B cell (primary cell): ENCODE results near the gene TMBIM1. TPM values are rescaled to one million over a fixed set of nuclear protein-coding genes. Genes with fewer than 3 reads are reported as not detected.

Source experiments
- ATAC-seq: fragments of 200-7000 bp; cut with Tn5 transposase; one replicate; pipeline ENCODE4 v1.10.0; 2021; ENCODE audit warnings: low read depth, mild to moderate bottlenecking, moderate number of reproducible peaks, moderate library complexity
- CTCF ChIA-PET: fragments of 350-600 bp; sonication (Branson Sonifier 250); formaldehyde crosslinking; loops from one replicate; lab custom pipeline; 2021; ENCODE audit warnings: antibody characterized with exemption, inconsistent platforms; lab: Charles Lee
- POLR2A ChIA-PET: fragments of 350-600 bp; sonication (Branson Sonifier 250); formaldehyde crosslinking; loops from one replicate; lab custom pipeline; 2021; ENCODE audit warnings: antibody characterized with exemption; lab: Charles Lee
- DNase-seq: peaks from one replicate; pipeline ENCODE4 v3.0.0; 2013
- H2AFZ ChIP-seq: 2 replicates; pipeline ENCODE4 v1.6.1; 2012; ENCODE audit warnings: mild to moderate bottlenecking, low read depth, low read length; ENCODE audit not compliant: insufficient read depth, poor library complexity, severe bottlenecking
- H3K27ac ChIP-seq, 2 donors: 1 replicate in 1 of 2; 2 replicates in 1 of 2; pipeline ENCODE4 v1.5.1; 2012 to 2013; ENCODE audit warnings: low read length in 2 of 2, mild to moderate bottlenecking in 2 of 2, moderate library complexity in 1 of 2
- H3K27me3 ChIP-seq, 4 experiments: fragments of 200-600 bp in 1 of 4; sonication (generic) in 1 of 4; replicated peaks in 1 of 4; 1 replicate in 2 of 4; 2 replicates in 2 of 4; pipeline versions ENCODE4 v1.6.1 to v1.7.0; 2013 to 2016; ENCODE audit warnings: low read length in 3 of 4, mild to moderate bottlenecking in 2 of 4, mixed read lengths in 1 of 4, moderate library complexity in 1 of 4; ENCODE audit not compliant: insufficient read depth in 4 of 4, control insufficient read depth in 3 of 4; ENCODE audit errors: control extremely low read depth in 1 of 4
- H3K36me3 ChIP-seq, 2 experiments: replicated peaks in 1 of 2; 1 replicate in 1 of 2; 2 replicates in 1 of 2; pipeline versions ENCODE4 v1.6.1 to v1.7.1; 2013; ENCODE audit warnings: low read length in 1 of 2; ENCODE audit not compliant: insufficient read depth in 2 of 2, control insufficient read depth in 1 of 2; ENCODE audit errors: control extremely low read depth in 1 of 2, extremely low read depth in 1 of 2
- H3K4me1 ChIP-seq, 2 donors: fragments of 200-600 bp in 1 of 2; sonication (generic) in 1 of 2; 1 replicate in 1 of 2; 2 replicates in 1 of 2; pipeline versions ENCODE4 v1.5.1 to v1.6.1; 2013 to 2017; ENCODE audit warnings: low read length in 2 of 2; ENCODE audit not compliant: control insufficient read depth in 2 of 2, insufficient read depth in 2 of 2
- H3K4me2 ChIP-seq: replicated peaks from 2 replicates; pipeline ENCODE3; 2012; ENCODE audit warnings: mild to moderate bottlenecking, low read depth, low read length; ENCODE audit not compliant: poor library complexity, severe bottlenecking
- H3K4me3 ChIP-seq, 5 experiments: fragments of 200-600 bp in 1 of 5; sonication (generic) in 1 of 5; 1 replicate in 3 of 5; 2 replicates in 2 of 5; pipeline versions ENCODE4 v1.5.1 to v1.7.0; 2011 to 2016; ENCODE audit warnings: low read length in 4 of 5, mild to moderate bottlenecking in 4 of 5, low read depth in 2 of 5, control low read depth in 1 of 5, moderate library complexity in 1 of 5; ENCODE audit not compliant: insufficient read depth in 1 of 5; ENCODE audit errors: control extremely low read depth in 1 of 5, extremely low read depth in 1 of 5
- H3K79me2 ChIP-seq: fragments of 200-600 bp; sonication (generic); one replicate; pipeline ENCODE4 v1.6.0; 2016; ENCODE audit warnings: low read length; ENCODE audit not compliant: control insufficient read depth, insufficient read depth
- H3K9ac ChIP-seq: fragments of 200-600 bp; sonication (generic); 2 replicates; pipeline ENCODE4 v1.6.1; 2017; ENCODE audit warnings: mild to moderate bottlenecking, low read length, moderate library complexity
- H3K9me3 ChIP-seq, 3 donors: one replicate each; pipeline versions ENCODE4 v1.6.1 to v1.7.1; 2013; ENCODE audit warnings: low read length in 2 of 3; ENCODE audit not compliant: control insufficient read depth in 2 of 3, insufficient read depth in 1 of 3; ENCODE audit errors: control extremely low read depth in 1 of 3
- H4K20me1 ChIP-seq: 2 replicates; pipeline ENCODE4 v1.6.0; 2012; ENCODE audit warnings: mild to moderate bottlenecking, low read length; ENCODE audit not compliant: insufficient read depth, control insufficient read depth, poor library complexity, severe bottlenecking
- H3K27ac Mint-ChIP-seq: one replicate; pipeline ENCODE4 v1.8.0; 2021; ENCODE audit warnings: mixed read lengths
- H3K27me3 Mint-ChIP-seq: one replicate; pipeline ENCODE4 v1.8.0; 2021; ENCODE audit warnings: mixed read lengths
- H3K4me1 Mint-ChIP-seq: one replicate; pipeline ENCODE4 v1.8.0; 2021; ENCODE audit warnings: mixed read lengths
- H3K4me3 Mint-ChIP-seq: one replicate; pipeline ENCODE4 v1.8.0; 2021; ENCODE audit warnings: mixed read lengths
- H3K9me3 Mint-ChIP-seq: one replicate; pipeline ENCODE4 v1.8.0; 2022; ENCODE audit warnings: mixed read lengths; ENCODE audit not compliant: insufficient read depth
- CTCF ChIP-seq: fragments of 200-600 bp; IDR thresholded peaks from one replicate; pipeline ENCODE4 v1.8.0; 2022; ENCODE audit warnings: antibody characterized with exemption, mild to moderate bottlenecking
- EZH2 ChIP-seq: IDR thresholded peaks from 2 replicates; pipeline ENCODE4 v1.6.1; 2012; ENCODE audit warnings: borderline replicate concordance, low read depth, mild to moderate bottlenecking, moderate library complexity, low read length; ENCODE audit not compliant: insufficient read depth, poor library complexity, severe bottlenecking
- WGBS: methylation state at CpG from one replicate; pipeline ENCODE4 v1.1.5; 2013; ENCODE audit warnings: missing lambda C conversion rate; ENCODE audit not compliant: insufficient coverage; 5-methylcytosine and 5-hydroxymethylcytosine counted together
- intact Hi-C: fragments of 100-400 bp; cut with micrococcal nuclease; formaldehyde crosslinking; loops from one replicate; pipeline ENCODE4 v1.10.0; 2022
- polyA plus RNA-seq: library from polyadenylated mRNA; depleted of rRNA; stranded (reverse); fragments of >200 nt; gene quantifications from 2 replicates; pipeline ENCODE4 v1.2.3, GENCODE V29; 2012
- total RNA-seq, 2 donors: library from RNA; stranded (reverse); fragments of 120-200 nt in 1 of 2; gene quantifications; 1 replicate in 1 of 2; 2 replicates in 1 of 2; pipeline versions ENCODE4 v1.2.3 to v1.2.4, GENCODE V29; 2013 to 2022

Gene TMBIM1
- total and polyA plus RNA-seq, 2 donors (not counting 1 experiment from before 2014, with no cell fraction given) = 68.7 to 137 TPM

- intact Hi-C loops = loop anchor here (1.0 to 2.0 kb wide), 5 partner anchors 30 to 106 kb away; partner anchors contain the start of genes ARPC2, CATIP and TMBIM1
- H3K9me3 ChIP-seq = no peaks in the 10 kb centered on the region
Observed at GRCh38 chr2:218322768-218323525, 30.6 kb upstream of the TMBIM1 start.

More at GRCh38 chr2:218322768-218323525, 30.6 kb upstream of the TMBIM1 start:
- CTCF ChIA-PET = interaction anchor here (1.0 to 2.0 kb wide), 4 partner anchors 11 to 36 kb away, joined by 3 to 5 read pairs (median 4); no protein-coding TSS in a partner anchor
- H3K4me3 Mint-ChIP-seq = peak overlapping the region; percentile 85
- H4K20me1 ChIP-seq = no peaks in the 10 kb centered on the region
- H3K36me3 ChIP-seq = no peaks in the 10 kb centered on the region
- H3K27me3 ChIP-seq = peaks cover 0 to 11% (median 5%) of the 10 kb centered on the region in 4 experiments
- peaks cover 34 to 40% of the 10 kb centered on the region in 2 donors for H3K4me1 ChIP-seq
- under 1% methylated on average over 69 of the region's 69 CpGs for WGBS
- H3K9me3 Mint-ChIP-seq = no peaks in the 10 kb centered on the region
- peak overlapping the region; percentile 65 for H3K9ac ChIP-seq
- peak; percentile 74 for DNase-seq
- H3K27ac ChIP-seq = peak overlapping the region in 1 of 2 donors; percentile 38
- no peaks in the 10 kb centered on the region for H3K27me3 Mint-ChIP-seq
- POLR2A ChIA-PET = interaction anchor here (0.8 kb wide), 1 partner anchor 48 kb away, joined by 3 read pairs; no protein-coding TSS in a partner anchor
- H2AFZ ChIP-seq = peak overlapping the region; percentile 78
- peak; percentile 79 for ATAC-seq
- no peak for TF ChIP-seq EZH2
- TF ChIP-seq CTCF = no peak
- H3K27ac Mint-ChIP-seq = peak overlapping the region; percentile 37
- H3K4me1 Mint-ChIP-seq = peaks cover 41% of the 10 kb centered on the region
- H3K4me3 ChIP-seq = peak overlapping the region in 4 of 5 experiments; percentile 31 to 63 (median 58)
- H3K4me2 ChIP-seq = peak overlapping the region; percentile 96
- H3K79me2 ChIP-seq = no peaks in the 10 kb centered on the region
